Left renal pelvis (tissue), 4 donors: ENCODE data around the gene PLCXD1. TPM values are rescaled to one million over a fixed set of nuclear protein-coding genes. Genes with fewer than 3 reads are reported as not detected.
"Not testable (repeated sequence)": the region's sequence is repeated elsewhere in the genome, so short reads cannot be mapped to it uniquely, and the experiment has no call there.

Experiments
- DNase-seq, 4 donors: peaks; one replicate each; pipeline ENCODE4 v3.0.0-alpha.2; 2013; ENCODE audit warnings: low read depth in 4 of 4, low spot score in 3 of 4
- polyA plus RNA-seq, 4 donors: library from polyadenylated mRNA; unstranded; fragments of 120-200 nt; gene quantifications; one replicate each; pipeline ENCODE4 v1.2.1, GENCODE V29; 2013; ENCODE audit not compliant: insufficient read length in 4 of 4

Gene PLCXD1
- polyA plus RNA-seq, 4 donors = 20.7 to 35.9 (median 22.6) TPM

GRCh38 chrX:262381-262909 is 18.7 kb upstream of the PLCXD1 start:
- no peak for DNase-seq

- DNase-seq = not testable (repeated sequence)
Measured at GRCh38 chrX:264006-264405, 17.2 kb upstream of the PLCXD1 start.

- no peak for DNase-seq
Measured at GRCh38 chrX:264634-265455, 16.3 kb upstream of the PLCXD1 start.

- no peak for DNase-seq
Measured at GRCh38 chrX:265502-265901, 15.7 kb upstream of the PLCXD1 start.

GRCh38 chrX:267771-268261 is 13.4 kb upstream of the PLCXD1 start:
- no peak for DNase-seq

GRCh38 chrX:270848-271367 is 10.3 kb upstream of the PLCXD1 start:
- DNase-seq = no peak

GRCh38 chrX:274904-275475 is 6.2 kb upstream of the PLCXD1 start:
- DNase-seq = no peak

GRCh38 chrX:275476-275966 is 5.7 kb upstream of the PLCXD1 start:
- no peak for DNase-seq

GRCh38 chrX:275967-276580 is 5.1 kb upstream of the PLCXD1 start:
- no peak for DNase-seq

GRCh38 chrX:276581-277201 is 4.5 kb upstream of the PLCXD1 start:
- DNase-seq = no peak

GRCh38 chrX:279757-280604 is 1.2 kb upstream of the PLCXD1 start:
- DNase-seq = not testable (repeated sequence)

- DNase-seq = not testable (repeated sequence)
Measured at GRCh38 chrX:280722-281121, 459 bp upstream of the PLCXD1 start.

GRCh38 chrX:282000-282681 is 960 bp downstream of the PLCXD1 start:
- not testable (repeated sequence) for DNase-seq

- peak; percentile 74 to 83 (median 77) for DNase-seq
Measured at GRCh38 chrX:283115-283845, 2.1 kb downstream of the PLCXD1 start.

- no peak for DNase-seq
Measured at GRCh38 chrX:285076-285677, 4.0 kb downstream of the PLCXD1 start.

GRCh38 chrX:287670-288069 is 6.5 kb downstream of the PLCXD1 start:
- no peak for DNase-seq

- no peak for DNase-seq
Measured at GRCh38 chrX:288561-288991, 7.4 kb downstream of the PLCXD1 start.
